ENCODE results near the gene CNDP2. TPM values are rescaled to one million over a fixed set of nuclear protein-coding genes. Genes with fewer than 3 reads are reported as not detected.

Gene CNDP2
- total RNA-seq, 1 donor = 38.0 TPM

- no peak for DNase-seq (ENCODE audit: low read depth)
- no peak overlapping the region for H3K4me3 ChIP-seq (ENCODE audit: low read depth, low read length)
- no peak for TF ChIP-seq CTCF (IDR thresholded peaks at IDR 0.05; ENCODE audit: insufficient read depth, low read length)
Observed at GRCh38 chr18:74505776-74506175, 9.6 kb downstream of the CNDP2 start.

- no peak for TF ChIP-seq CTCF (IDR thresholded peaks at IDR 0.05; ENCODE audit: insufficient read depth, low read length)
- peak; percentile 52 for DNase-seq (ENCODE audit: low read depth)
- no peak overlapping the region for H3K4me3 ChIP-seq (ENCODE audit: low read depth, low read length)
Observed at GRCh38 chr18:74506448-74507084, 10.4 kb downstream of the CNDP2 start.

- TF ChIP-seq CTCF (IDR thresholded peaks at IDR 0.05; ENCODE audit: insufficient read depth, low read length) = no peak
- H3K4me3 ChIP-seq (ENCODE audit: low read depth, low read length) = no peak overlapping the region
- DNase-seq (ENCODE audit: low read depth) = no peak
Observed at GRCh38 chr18:74507097-74507881, 11.1 kb downstream of the CNDP2 start.

- no peak overlapping the region for H3K4me3 ChIP-seq (ENCODE audit: low read depth, low read length)
- TF ChIP-seq CTCF (IDR thresholded peaks at IDR 0.05; ENCODE audit: insufficient read depth, low read length) = no peak
- DNase-seq (ENCODE audit: low read depth) = no peak
Observed at GRCh38 chr18:74507927-74508326, 11.8 kb downstream of the CNDP2 start.

GRCh38 chr18:74508366-74508765, 12.2 kb downstream of the CNDP2 start:
- TF ChIP-seq CTCF (IDR thresholded peaks at IDR 0.05; ENCODE audit: insufficient read depth, low read length) = no peak

GRCh38 chr18:74508821-74509225, 12.7 kb downstream of the CNDP2 start:
- no peak overlapping the region for H3K4me3 ChIP-seq (ENCODE audit: low read depth, low read length)
- no peak for TF ChIP-seq CTCF (IDR thresholded peaks at IDR 0.05; ENCODE audit: insufficient read depth, low read length)
- no peak for DNase-seq (ENCODE audit: low read depth)

More at GRCh38 chr18:74508366-74508765, 12.2 kb downstream of the CNDP2 start:
- DNase-seq (ENCODE audit: low read depth) = no peak
- no peak overlapping the region for H3K4me3 ChIP-seq (ENCODE audit: low read depth, low read length)
